GM12891 (cell line): ENCODE measurements around the gene SET.

Experiments used
- PAX5 ChIP-seq: IDR thresholded peaks from 2 replicates; pipeline ENCODE4 v1.6.1; 2011; ENCODE audit warnings: low read length, moderate library complexity, mild to moderate bottlenecking; ENCODE audit not compliant: insufficient read depth, severe bottlenecking
- POLR2A ChIP-seq: IDR thresholded peaks from 2 replicates; pipeline ENCODE4 v1.6.1; 2011; ENCODE audit warnings: low read depth, low read length, control low read depth
- POLR2AphosphoS5 ChIP-seq: IDR thresholded peaks from 2 replicates; pipeline ENCODE4 v1.6.1; 2011; ENCODE audit warnings: low read depth, low read length, control low read depth
- POU2F2 ChIP-seq: IDR thresholded peaks from 2 replicates; pipeline ENCODE4 v1.6.1; 2011; ENCODE audit warnings: low read depth, mild to moderate bottlenecking, control low read depth, low read length, moderate library complexity
- SPI1 ChIP-seq: IDR thresholded peaks from 2 replicates; pipeline ENCODE4 v1.6.1; 2011; ENCODE audit warnings: low read depth, low read length, control low read depth
- TAF1 ChIP-seq: IDR thresholded peaks from 2 replicates; pipeline ENCODE4 v1.6.1; 2011; ENCODE audit warnings: low read depth, low read length, control low read depth

DNA sequence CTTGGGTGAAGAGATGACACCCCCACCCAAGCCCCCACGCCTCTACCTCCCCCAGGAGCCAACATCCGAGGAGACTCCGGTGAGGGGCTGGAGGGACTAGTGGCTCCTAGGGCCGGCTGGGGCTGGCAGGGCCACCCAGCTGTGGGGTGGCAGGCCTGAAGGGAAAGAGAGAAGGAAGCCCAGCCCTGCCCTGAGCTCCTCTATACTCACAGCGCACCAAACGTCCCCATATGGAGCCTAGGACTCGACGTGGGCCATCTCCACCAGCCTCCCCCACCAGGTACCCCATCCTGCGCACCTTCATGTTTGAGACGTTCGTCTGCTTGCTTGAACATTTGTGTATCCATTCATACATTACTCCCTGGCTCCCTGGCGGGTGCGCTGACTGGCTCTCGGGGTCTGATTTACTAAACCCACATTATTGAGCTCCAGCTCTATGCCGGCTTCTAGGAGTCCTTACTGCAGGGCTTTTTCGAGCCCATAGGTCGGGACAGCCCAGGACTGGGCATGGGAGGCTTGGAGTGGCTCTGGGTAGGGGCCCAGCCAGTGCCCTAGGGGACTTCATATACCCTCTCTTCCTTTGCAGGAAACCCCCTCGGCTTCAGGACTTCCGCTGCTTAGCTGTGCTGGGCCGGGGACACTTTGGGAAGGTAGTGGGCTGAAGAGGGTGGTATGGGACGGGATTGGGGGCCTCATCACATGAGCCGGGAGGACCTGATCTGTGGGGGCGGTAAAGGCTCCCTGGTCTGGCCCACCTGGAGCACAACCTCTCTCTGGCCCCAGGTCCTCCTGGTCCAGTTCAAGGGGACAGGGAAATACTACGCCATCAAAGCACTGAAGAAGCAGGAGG, 25.8 kb downstream of the SET start:
- no peak for TF ChIP-seq POLR2A
- TF ChIP-seq TAF1, result no peak
- no peak for TF ChIP-seq POU2F2
- TF ChIP-seq POLR2AphosphoS5, result no peak
- TF ChIP-seq PAX5, result no peak
- no peak for TF ChIP-seq SPI1
